Measurements from ENCODE around the gene USP30.
A peak's percentile ranks its signal among the peaks of the same experiment; 100 is the strongest.
"Not testable (repeated sequence)": the region's sequence is repeated elsewhere in the genome, so short reads cannot be mapped to it uniquely, and the experiment has no call there.

The USP30 gene

DNA sequence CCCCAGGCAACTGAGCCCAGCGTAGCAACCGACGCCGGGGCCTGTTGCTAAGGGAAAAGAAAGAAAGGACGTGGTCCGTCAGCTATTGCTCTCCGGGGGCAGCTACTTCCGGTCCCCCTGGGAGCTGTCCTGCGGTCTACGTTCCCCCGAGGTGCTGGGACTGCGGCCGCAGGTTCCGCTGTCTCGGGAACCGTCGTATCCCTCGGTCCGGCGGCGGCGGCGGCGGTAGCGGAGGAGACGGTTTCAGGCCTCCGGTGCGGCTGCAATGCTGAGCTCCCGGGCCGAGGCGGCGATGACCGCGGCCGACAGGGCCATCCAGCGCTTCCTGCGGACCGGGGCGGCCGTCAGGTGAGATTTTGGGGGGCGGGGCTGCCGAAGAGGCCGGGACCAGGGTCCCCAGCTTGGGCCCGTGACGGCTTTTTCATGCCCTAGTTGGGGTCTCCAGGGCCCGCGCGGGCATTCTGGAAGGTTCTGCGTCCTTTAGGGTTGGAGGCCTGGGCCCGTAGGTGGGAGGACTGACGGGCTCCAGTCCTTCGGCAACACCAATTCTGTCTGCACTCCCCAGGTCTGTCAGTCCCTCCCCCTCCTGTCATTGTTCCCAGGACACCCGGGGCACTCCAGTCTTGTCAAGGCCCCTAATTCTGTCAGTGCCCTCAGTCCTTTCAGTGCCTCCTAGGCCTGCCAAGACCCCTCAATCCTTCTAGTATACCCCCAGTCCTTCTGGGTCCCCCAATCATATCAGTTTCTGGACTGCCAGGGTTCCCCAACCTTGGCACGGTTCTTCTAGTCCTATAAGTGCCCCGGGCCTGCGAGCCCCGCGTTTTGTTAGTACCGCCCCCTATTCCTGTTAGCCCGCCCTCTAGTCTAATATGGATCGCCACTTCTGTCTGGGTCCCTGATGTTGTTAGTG lies at the start of gene USP30:
USP30 (plus strand) TSS at position 163 of the 910 bp plus-strand sequence; CDS start at position 266, 103 bp downstream.
- peak; percentile 88 to 91 for DNase-seq

DNA sequence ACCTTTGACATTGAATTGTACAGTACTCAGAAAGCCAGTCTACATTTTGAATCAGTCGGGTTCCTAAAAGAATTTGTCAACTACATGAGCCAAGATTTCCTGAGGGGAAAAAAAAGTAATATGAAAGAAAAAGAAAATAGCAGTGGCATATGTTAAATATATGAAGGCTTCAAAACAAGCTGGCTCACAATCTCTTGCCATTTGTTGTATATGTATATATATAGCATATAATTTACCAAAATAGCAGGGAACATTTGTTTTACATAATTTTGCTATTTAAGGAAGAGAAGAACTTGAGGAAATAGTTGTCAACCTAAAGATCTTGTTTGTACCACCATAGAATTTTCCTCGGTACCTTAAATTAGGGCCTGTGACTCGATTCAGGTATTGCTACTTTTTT lies 48.4 kb upstream of the USP30 start:
- no peak for DNase-seq

DNA sequence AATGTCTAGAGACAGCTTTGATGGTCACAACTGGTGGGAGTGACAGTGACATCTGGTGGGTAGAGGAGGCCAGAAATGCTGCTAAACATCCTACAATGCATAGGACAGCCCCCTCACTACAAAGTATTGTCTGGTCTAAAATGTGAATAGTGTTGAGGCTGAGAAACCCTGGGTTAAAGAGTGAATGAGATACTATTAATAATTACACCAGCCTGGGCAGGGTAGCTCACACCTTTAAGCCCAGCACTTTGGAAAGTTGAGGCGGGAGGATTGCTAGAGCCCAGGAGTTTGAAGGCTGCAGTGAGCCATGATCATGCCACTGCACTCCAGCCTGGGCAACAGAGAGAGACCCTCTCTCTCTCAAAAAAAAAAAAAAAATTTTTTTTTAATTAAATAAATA lies 42.6 kb upstream of the USP30 start:
- DNase-seq: no peak

- no peak for DNase-seq
Observed at GRCh38 chr12:109010259-109010658, 42.1 kb upstream of the USP30 start.

- DNase-seq: no peak
Observed at GRCh38 chr12:109014984-109015765, 37.2 kb upstream of the USP30 start.

GRCh38 chr12:109016016-109016415 lies 36.4 kb upstream of the USP30 start:
- DNase-seq: no peak

DNA sequence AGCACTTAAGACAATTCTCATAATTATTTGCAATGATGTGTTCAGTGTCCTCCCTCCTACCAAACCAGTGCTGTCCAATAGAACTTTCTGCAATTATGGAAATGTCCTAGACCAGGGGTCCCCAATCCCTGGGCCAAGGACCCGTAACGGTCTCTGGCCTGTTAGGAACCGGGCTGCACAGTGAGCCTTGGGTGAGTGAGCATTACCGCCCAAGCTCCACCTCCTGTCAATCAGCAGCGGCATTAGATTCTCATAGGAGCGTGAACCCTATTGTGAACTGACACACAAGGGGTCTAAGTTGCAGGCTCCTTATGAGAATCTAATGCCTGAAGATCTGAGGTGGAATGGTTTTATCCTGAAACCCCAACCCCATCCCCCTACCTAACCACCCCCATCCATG lies 35.4 kb upstream of the USP30 start:
- no peak for DNase-seq

DNA sequence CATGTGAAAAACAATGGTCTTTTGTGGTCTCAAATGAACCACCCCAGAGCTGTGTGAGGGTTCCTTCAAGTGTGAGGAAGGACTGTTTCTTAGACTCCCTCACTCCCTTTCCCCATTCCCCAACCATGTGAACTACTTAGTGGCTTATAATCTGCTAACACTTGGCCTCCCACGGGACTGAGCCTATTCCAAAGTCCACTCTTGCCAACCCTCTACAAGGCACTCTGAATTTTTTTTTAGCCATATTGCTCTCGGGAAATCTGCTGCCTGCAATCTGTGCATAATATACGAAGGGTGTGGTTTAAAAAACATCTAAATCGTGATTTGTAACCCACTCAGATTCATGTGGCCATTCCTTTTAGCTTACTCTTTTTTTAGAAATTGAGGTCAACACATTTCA lies 34.1 kb upstream of the USP30 start:
- no peak for DNase-seq

GRCh38 chr12:109020146-109020795 lies 32.1 kb upstream of the USP30 start:
- no peak for DNase-seq

DNA sequence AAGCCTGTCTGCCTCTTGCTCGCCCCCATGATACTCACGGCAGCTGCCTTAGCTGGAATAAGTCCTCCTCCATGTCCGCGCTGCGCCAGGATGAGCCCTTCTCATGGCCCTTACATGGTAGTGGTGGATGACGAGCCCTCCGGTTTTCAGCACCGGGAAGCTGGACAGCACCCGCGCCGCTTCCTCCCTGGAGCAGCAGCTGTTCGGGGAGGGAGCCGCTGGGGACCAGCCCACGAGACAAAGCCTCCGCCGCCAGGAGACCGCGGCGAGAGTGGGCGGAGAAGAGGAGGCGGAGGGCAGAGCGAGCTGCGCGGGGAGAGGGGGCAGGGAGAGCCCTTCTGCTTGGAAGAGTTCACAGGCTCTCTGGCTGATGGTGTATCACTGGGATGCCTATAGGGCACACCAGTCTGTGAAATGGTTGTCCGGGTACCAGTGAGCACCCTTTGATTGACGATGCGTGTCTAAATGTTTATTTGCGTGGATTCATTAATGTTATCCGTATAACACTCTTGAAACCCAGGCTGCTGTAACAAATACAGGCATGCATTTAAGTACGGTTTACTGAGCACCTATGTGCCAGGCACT lies 31.5 kb upstream of the USP30 start, which contains the start of gene SVOP:
SVOP (minus strand) TSS at position 273 of the 585 bp plus-strand sequence; CDS start at position 73, 200 bp downstream.
- peak; percentile 44 to 54 for DNase-seq

DNA sequence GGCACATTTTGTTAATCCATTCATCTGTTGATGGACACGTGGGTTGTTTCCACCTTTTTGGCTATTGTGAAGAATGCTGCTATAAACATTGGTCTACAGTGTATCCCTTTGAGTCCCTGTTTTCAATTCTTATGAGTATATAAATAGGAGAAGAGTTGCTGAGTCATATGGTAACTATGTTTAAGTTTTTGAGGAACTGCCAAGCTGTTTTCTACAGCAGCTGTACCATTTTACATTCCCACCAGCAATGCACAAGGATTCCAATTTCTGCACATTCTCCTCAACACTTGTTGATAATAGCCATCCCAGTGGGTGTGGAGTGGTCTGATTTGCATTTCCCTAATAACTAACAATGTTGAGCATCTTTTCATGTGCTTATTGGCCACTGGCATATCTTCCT lies 24.6 kb upstream of the USP30 start:
- no peak for DNase-seq

- not testable (repeated sequence) for DNase-seq
Observed at GRCh38 chr12:109028624-109029023, 23.8 kb upstream of the USP30 start.

DNA sequence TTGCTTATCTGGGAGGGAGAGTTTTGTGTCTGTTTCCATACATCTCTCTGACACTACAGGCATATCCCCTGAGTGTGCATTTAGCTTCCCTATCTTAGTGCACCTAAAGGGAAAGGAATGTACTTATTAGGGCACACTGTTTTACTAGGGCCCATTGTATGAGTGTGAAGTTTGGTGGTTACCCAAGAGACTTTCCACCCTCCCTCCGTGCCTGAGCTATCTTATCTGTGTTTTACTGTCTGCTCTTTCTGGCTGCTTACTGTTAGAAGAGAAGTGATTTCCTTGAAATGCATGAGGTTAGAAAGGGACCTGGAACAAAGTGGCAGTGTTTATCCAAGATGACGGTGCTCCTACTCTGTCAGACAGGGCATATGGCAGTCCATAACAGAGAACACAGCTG lies 23.0 kb upstream of the USP30 start:
- no peak for DNase-seq

- DNase-seq: no peak
Observed at GRCh38 chr12:109033239-109034196, 18.9 kb upstream of the USP30 start.

GRCh38 chr12:109036975-109037374 lies 15.4 kb upstream of the USP30 start:
- DNase-seq: no peak

DNA sequence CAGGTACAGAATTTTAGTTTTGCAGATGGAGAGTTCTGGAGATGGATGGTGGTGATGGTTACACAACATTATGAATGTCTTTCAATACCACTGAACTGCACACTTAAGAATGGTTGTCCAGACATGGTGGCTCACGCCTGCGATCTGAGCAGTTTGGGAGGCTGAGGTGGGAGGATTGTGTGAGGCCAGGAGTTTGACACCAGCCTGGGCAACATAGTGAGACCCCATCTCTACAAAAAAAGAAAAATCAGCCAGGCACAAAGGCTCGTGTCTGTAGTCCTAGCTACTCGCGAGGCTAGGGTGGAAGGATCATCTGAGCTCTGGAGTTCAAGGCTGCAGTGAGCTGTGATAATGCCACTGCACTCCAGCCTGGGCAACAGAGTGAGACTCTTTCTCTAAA lies 8.1 kb upstream of the USP30 start:
- no peak for DNase-seq

DNA sequence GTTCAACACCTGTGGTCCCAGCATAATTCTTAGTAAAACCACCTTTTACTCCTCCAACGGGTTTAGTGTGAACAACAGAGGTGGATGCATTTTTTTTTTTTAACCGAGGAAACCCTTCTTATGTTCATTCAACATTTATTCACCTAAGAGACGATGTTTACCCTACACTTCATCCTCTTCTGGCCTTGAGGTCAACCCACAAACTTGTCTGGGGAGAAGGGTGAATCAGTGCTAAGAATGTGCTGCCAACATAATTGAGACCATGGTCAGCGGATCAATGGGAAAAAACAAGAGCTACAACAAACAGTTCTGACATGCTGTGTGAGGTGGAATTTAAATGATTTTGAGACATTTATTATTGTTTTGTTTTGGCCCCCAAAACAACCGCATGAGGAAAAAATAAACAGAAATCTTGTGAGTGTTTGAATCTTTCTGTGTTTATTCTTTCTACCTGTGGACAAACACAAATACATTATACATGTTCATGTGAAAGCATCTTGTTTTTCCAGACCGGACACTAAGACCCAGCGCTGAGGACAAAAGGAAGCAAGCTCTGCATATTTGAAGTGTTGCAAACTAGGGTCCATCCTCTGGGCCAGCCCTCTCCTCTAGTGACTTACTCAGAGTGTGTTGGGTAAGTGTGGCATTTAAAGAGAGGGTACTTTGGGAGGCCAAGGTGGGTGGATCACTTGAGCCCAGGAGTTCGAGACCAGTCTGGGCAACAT lies 5.1 kb upstream of the USP30 start:
- no peak for DNase-seq

DNA sequence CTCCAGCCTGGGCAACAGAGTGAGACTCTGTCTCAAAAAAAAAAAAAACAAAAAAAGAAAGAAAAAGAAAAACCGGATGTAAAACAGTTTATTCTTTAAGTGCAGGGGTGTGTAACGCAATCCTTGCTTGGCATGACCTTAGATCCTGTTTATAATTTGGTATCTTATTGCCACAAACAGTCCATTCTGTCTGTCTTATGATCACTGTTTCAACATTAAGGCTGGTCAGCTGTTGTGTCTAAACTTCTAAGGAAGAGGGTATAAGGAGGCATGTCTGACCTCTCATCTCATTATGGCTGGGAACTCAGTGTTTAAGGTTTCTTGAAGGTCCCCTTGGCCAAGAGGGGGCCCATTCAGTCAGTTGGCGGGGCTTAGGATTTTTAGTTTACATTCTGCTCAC lies 3.7 kb upstream of the USP30 start:
- not testable (repeated sequence) for DNase-seq

DNA sequence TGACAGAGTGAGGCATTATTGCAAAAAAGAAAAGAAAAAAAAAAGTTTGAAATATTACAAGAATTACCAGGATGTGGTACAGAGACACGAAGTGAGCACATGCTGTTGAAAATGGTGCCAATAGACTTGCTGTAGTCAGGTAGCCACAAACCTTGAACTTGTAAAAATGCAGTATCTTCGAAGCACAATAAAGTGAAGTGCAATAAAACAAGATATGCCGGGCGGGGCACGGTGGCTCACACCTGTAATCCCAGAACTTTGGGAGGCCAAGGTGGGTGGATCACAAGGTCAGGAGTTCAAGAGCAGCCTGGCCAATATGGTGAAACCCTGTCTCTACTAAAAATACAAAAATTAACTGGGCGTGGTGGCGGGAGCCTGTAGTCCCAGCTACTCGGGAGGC lies 2.6 kb upstream of the USP30 start:
- not testable (repeated sequence) for DNase-seq

GRCh38 chr12:109052097-109052413 lies 321 bp upstream of the USP30 start:
- DNase-seq: no peak
